ENCODE data around the gene CCND1.

CCND1 gene

DNA sequence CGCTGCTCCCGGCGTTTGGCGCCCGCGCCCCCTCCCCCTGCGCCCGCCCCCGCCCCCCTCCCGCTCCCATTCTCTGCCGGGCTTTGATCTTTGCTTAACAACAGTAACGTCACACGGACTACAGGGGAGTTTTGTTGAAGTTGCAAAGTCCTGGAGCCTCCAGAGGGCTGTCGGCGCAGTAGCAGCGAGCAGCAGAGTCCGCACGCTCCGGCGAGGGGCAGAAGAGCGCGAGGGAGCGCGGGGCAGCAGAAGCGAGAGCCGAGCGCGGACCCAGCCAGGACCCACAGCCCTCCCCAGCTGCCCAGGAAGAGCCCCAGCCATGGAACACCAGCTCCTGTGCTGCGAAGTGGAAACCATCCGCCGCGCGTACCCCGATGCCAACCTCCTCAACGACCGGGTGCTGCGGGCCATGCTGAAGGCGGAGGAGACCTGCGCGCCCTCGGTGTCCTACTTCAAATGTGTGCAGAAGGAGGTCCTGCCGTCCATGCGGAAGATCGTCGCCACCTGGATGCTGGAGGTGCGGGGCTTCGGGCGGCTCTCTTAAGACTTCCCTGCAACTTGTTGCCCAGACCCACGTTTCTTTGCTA lies at the start of gene CCND1:
Gene CCND1 (plus strand): TSS at position 162 of the 587 bp plus-strand sequence. CDS start 158 bp downstream, at position 320.
- no peak for DNase-seq

DNA sequence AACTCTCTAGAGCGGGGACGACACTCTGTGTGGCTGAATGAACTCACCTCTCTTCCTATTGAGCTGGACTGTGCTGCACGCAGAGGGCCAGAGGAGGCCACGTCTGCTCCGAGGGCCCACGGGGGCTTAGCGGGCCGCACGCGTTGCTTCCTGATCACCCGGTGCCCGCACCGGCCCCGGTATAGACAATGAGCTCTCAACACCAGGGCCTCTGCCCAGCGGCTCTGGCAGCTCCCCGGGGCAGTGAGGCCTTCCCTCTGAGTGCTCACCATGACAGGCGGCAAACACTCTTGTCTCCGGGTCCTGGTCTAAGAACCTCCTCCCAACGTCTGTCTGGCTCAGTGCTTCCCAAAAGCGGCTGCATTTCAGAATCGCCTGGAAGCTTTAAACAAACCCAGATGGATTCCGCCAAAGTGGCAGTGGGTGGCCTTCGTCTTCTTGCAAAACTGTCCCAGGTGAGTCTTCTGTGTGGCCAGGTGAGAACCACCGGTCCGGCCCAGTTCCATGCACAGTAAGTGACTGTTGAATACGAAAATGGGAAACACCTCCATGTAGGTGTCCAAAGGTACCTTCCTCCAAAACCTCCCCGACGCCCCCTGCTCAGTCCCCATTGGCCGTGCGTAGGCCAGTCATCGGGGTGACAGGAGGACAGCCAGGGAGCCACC lies 47.8 kb upstream of the CCND1 start:
- no peak for DNase-seq

DNA sequence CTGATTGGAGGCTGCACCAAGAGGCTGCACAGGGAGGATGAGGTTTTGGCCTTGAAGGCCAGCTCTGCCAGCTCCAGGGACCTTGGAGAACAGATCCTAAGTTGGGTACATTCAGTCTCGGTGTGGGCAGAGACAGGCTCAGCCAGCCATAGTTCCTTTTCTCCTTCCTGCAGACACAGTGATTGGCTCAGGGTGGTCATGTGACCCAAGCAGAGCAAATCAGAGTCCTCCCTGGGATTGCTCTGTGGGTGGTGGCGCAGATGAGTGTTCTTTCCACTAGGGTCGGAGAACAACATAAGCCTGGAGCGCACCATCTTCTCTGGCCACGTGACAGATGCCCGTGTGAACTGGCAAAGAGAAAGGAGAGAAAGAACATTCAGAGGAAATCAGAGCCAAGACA lies 47.1 kb upstream of the CCND1 start:
- DNase-seq: no peak

DNA sequence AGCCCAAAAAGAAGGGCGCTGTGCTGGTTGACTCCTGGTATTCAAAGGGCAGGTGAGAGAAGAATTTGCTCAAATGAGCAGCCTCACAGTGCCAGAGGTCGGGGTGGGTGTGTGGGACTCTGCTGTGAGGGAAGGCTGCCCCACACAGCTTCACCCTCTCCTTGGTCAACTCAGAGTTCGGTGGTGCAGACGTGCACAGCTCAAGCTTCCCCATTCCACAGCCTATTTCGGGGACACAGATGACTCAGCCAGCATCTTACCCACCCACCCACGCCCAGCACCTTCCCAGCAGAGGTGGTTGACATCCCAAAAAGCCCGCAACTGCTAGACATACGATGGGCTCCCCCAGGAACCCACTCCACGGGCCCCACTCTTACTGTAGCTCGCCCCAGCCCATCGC lies 46.5 kb upstream of the CCND1 start:
- no peak for DNase-seq

DNA sequence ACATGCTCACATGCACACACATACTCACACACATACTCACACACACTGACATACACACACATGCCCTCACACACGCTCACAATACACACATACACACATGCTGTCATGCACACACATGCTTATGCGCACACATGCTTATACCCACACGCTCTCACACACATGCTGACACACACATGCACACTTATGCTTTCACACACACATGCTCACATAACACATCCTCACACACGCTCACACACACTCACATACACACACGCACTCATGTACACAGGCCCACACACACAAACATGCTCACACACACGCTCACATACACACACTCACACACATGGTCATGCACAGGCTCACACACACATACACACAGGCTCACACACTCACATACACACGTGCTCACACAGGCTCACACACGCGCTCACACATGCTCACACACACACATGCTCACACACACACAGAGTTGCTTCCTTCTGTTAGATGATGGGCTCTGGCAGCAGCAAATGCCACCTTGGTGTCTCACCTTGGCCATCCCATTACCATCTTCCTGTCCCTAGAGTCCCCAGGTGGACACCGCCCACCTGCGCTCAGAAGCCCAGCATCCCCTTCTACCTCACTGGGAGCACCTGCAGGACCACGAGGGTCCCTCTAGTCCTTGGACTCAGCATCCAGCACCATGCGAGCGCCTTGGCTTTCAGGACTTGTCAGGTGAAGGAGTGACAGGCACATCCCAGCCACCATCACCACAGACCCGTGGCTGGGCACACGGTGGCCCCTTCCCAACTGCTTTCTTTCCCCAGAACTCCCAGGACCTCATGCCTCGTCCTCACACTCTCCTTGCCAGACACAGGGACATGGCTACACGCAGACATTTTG lies 44.9 kb upstream of the CCND1 start:
- DNase-seq: no peak

DNA sequence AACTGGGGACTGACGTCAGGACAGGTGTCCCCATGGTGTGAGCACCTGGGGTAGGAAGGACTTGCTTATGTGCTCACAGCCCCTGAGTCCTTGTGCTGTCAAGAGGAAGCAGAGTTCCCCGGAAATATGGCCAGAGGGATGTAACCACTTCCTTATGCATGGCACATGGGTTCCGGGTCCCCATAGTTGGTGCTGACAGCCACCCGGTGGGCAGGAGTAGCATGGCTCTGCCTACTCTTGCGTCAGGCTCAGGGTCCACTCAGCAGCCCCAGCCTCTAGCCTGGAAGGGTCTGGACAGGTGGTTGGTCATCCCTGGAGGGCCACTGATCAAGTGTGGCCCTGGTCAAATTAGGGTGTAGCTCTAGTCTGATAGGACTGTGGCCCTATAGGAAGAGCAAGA lies 42.8 kb upstream of the CCND1 start:
- no peak for DNase-seq

DNA sequence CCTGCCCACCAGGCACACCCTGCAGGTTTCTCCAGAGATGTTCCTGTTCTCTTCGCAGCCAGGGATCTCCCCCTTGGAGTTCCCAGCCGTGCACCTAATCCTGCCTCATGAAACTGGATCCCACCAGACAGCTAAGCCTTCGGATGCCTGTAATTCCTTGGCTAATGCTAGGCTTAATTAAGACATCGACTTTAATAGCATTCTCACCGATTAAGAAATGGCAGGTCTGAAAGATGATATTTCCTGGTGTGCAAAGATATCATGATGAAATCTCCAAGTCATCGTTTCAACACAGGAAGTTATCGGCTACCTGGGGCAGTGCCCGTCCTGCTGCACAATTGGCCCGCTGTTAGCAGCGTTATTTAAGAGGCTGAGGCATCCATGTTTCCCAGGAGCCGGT lies 41.5 kb upstream of the CCND1 start:
- no peak for DNase-seq

DNA sequence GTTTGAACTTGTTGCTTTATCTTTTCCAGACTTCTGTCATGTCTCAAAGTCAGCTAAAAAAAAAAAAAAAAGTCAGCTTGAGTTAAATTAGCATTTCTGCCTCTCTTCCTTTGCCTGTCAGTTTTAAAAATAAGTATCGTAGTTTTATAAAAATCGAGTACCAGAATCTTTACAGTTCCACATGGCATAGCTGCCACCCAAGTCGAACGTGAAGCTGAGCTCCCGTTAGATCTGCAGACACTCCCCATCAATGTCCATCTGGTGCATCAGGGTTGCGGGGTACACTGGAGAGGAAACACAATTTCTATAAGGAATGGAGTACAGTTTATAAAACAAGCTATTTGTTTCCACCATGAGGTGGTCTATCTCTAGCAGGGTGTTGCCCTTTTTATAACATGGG lies 41.0 kb upstream of the CCND1 start:
- no peak for DNase-seq

DNA sequence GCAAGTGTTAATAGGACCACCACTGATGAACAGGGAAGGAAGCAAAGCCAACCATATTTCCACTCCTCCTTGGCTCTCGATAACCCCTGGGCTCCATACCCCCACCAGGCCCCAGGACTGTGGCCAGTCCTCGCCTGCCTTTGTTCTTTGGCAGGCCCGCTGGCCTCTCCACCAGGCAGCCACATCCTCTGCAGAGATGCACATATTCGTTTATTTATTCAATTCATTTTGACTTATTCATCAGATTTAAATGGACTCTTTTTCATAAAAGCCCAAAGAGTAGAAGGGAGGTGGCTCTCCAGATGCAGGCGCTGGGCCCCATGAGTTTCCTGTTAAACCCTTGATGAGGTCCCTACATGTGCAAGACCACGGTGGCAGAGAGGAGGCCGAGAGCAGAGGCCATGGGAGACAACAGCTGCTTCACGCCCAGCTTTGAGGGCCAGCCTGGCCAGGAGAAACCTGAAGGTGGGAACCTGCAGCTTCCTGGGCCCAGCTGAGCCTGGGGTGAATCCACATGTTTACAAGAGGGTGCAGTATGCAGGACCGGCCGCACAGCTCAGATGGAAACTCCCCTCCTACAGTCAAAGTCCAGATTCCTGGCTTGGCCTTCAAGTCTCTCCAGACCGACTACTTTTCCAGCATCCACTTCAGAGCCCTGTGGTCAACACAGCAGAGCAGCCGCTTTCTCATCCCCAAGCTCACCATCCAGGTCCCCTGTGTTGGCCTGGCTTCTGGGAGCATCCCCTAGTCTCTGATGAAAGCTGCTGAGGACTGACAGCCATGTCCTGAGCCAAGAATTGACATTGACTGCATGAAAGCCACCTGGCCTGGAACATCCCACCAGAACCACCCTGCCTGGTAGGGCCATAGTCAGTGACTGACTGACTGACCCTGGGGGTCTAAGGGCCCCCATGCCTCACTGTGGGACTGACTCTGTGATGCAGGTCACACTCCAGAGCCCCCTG lies 39.7 kb upstream of the CCND1 start:
- no peak for DNase-seq

DNA sequence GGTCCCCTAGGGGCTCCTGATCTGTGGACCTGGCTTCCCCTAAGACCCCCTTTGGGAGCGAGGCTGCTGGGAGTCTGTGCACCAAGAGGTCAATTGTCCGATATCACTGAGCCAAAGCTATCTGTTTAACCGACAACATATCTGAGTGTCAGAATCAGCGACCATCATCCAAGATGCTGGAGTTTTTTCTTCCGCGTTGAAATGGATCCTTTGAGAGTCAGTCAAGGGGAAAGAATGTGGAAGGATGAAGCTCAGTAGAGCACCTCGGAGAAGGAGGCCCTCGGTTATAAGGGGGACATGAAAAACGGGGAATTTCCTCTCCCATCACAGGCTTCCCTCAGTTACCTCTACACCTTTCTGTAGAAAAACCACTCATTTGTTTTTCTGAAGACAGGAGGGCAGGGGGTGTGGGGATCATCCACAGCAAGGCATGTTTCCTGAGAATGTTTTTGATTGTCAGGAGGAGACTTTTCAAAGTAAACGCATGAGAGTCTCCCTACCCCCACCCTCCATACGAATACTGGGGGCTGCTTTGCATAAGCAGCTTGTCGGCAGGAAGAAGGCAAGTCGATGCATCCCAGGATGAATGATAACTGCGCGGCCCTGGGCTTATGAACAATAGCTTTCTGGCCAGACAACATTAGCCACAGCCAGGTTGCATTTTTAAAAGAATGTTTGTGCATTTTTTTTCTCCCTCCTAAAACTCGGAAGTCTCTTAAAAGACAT lies 37.7 kb upstream of the CCND1 start:
- no peak for DNase-seq

DNA sequence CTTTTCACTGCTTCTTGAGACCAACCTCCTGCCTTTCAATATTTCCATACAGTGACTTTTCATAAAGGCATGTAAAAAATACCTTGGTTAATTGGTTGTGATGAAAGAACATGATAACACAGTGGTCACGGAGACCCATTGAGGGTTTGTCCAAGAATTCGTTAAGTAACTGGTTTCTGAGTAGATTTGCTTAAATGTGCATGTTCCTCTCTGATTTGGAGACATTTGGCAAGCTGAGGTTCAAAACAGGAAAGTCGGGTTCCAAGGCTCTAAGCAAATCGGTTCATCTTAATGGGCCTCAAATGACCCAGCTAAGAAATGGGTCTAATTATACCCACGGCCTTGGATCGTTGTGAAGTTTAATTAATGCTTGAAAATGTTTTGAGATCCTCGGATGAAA lies 36.9 kb upstream of the CCND1 start:
- DNase-seq: no peak

DNA sequence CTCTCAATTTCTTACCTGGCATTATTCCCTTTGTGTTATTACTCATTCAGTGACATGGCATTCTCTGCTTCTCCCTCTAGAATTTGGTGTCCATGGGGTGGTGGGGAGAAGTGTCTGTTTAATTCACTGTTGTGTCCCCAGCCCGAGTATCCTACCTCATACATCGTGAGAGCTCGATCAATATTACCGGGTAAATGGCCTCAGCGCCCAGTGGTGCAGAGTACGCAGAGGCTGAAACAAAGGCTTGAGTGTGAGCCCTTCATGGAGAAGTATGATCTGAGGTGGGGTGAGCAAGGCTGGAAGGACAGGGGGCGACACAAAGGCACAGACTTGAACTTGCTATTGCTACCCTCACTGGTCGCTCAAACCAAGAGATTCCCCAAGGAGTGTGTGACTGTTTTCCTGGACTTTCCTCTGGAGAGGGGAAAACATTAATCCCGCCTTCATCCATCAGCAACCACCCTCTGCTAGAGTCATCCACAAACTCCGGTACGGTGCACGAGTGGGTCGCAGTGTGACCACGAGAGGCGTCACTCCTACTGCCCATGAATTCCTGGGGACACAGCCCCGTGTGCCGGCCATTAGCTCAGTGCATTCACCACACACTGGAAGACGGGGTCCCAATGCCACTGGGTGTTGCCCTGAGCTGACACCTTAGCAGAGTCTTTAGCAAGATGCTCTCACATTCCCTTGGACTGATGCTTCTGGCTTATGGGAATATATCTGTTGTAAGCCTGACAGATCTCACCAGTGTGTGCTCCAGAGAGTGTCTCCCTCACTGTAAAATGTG lies 35.0 kb upstream of the CCND1 start:
- DNase-seq: no peak

DNA sequence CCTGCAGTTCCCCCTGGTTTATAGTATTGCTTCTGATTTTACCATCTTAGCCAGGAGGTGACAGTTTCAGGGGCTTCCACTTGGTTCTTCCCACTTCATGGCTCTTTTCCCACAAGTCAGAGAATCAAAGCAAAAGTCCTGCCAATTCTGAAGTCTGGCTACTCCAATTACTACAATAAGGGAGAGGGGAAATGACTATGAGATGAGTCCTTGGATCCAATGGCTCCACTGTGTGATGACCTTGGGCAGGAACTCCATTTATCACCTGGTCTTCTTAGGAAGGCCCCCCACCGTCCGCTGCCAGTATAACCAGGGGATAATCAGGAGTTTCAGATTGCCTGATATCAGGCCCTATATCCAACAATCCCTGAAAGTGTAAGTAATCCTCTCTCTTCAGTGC lies 31.6 kb upstream of the CCND1 start:
- DNase-seq: no peak

DNA sequence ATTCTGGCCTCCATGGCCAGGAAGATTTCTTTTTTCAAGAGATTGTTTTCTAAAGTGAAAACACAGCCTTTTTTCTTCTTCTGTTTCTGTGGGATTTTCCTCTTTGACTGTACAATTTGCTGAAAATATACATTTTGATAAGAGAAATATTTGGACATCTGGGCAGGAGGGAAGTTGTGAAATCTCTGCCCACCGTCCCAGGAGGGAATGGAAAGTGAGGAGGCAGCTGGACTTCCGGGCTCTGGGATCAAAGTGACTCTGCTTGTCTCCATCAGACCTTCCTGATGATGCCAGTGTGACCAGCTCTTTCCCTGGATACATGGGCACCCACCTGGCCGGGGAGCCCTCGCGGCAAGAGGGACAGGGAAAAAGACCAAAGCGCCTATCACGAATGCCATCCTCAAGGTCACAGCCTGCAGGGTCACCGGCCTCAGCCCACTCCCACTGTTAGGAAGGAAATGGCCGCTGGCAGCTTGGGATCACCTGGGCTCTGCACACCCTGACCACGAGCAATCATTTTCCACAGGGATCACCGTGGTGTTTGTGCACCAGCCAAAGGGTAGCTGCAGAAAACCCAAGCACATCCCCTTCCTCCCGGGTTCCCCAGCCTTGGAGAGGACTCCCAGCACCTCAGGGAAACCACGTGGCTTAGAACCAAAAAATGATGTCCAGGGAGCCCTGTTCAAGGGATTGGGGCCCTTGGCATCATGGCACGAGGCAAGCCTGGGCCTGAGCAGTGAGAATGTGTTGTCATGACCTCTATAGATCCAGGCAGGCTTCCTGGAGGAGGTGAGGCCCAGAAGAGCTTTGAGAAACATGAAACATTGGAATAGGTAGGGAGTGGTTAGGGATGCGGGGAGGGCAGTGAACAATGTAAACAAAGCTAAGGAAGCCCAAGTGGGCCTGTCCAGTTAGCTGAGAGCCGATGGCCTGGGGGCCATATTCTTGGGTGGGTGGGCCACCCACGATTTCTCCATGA lies 29.1 kb upstream of the CCND1 start:
- DNase-seq: no peak

DNA sequence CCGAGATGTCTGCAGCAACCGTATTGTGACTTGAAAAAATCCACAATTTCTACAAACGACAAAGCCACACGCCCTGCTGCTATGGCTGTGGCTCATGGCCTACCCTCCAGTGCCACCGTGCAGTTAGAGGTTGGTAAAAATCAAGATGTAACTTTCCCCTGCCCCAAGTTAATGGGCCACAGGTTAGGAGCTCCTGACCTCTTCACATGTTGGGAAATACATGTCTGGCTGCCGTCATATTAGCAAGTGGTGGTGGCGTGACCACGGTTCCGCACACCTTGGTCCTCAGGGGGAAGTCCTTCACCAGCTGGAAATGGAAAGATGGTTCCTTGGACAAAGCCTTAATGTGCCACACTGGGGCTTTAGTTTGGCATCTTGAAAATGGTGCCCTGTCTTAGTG lies 27.4 kb upstream of the CCND1 start:
- no peak for DNase-seq

DNA sequence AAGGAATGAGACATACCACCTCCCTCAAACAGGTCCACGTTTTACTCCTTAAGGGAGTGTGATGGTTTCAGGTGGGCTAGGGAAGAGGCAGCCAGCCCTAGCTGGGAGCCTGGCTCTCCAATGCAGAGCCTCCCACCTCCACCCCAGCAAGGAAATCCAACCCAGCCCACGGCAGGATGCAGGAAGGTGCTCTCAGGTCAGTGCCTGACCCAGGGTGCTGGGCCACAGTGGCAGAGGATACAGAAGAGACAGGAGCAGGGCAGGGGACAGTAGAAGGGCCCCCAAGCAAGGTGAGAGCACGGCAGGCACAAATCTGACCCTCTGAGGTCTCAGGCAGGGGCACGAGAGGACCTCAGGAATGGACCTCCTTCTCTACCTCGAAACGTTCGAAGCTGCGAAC lies 26.9 kb upstream of the CCND1 start:
- no peak for DNase-seq

DNA sequence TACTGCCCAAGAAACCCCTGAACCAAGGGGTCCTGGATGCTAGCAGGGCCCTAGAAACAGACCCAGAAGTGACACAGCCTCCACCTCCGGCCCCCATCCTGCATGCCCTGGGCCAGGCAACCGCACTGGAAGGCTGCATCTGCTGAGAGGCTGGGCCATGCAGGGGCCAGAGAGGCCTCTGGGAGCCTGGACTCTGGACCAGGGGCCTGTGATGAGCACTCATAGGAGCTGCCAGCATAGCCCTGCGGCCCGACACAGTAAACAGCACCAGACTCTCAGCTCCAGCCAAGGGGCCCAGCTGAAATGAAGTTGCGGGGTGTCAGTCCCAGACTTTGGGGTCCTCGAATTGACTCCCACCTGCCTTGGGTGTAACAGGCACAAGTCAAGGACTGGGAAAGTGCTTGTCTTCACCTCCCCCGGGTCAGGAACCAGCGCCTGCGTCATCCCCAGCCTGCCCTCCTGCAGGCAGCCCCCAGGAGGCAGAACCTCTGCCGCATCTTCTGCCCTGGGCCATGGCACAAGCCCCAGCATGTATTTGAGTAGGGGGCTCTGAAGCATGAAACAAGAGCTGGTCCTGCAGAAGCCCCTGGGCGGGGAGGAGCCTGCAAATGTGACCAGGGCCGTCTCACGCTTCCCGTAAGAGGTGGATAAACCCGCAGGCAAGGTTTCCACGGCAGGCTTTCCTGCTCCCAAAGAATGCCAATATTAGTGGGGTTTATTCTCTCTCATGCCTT lies 25.2 kb upstream of the CCND1 start:
- DNase-seq: no peak

DNA sequence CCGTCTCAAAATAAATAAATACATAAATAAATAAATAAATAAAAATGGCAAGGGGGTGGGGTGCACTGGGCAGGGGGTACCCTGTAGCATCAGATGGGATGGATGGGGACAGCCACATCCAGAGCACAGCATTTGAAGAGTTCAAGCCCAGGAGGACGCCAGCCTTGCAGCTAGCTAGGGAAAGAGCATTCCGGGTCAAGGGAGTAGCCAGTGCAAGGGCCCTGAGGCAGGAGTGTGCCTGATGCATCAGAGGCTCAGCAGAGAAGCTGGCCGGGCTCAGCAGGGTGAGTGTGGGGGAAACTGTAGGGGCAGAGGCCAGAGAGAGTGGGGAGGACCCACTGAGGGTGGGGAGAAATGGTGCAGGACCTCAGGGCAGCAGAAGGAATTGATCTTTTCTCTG lies 23.7 kb upstream of the CCND1 start:
- no peak for DNase-seq

DNA sequence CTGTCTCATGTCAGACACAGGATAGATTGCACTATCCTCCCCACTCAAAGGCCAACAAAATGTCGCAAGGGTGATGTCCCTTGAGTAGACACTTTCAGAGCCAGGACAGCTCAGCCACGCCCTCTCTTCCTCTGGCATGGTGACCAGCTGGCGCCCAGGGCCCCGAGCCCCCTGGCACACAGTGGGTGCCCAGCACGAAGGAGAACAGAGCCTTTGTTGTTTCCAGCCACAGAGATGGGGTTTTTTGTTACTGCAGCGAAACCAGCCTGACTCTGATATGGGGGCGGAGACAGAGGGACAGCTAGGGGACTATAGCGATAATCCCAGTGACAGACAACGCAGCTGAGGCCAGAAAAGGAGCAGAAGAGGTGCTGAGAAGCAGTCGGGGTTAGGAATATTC lies 23.3 kb upstream of the CCND1 start:
- no peak for DNase-seq
